ENCODE measurements around the gene FAR2.
"Not testable (repeated sequence)": the region's sequence is repeated elsewhere in the genome, so short reads cannot be mapped to it uniquely, and the experiment has no call there.

The FAR2 gene

GRCh38 chr12:29152981-29153630, 4.0 kb downstream of the FAR2 start:
- no peak for DNase-seq (ENCODE audit: low read depth, low spot score)

- no peak for DNase-seq (ENCODE audit: low read depth, low spot score)
These were observed 6.0 kb downstream of the FAR2 start for GRCh38 chr12:29155079-29155478.

GRCh38 chr12:29157486-29157946, 8.4 kb downstream of the FAR2 start:
- DNase-seq (ENCODE audit: low read depth, low spot score): no peak

- no peak for DNase-seq (ENCODE audit: low read depth, low spot score)
These were observed 9.2 kb downstream of the FAR2 start for GRCh38 chr12:29158115-29158763.

- no peak for DNase-seq (ENCODE audit: low read depth, low spot score)
These were observed 10.6 kb downstream of the FAR2 start for GRCh38 chr12:29159661-29160060.

GRCh38 chr12:29160230-29160629, 11.2 kb downstream of the FAR2 start:
- DNase-seq (ENCODE audit: low read depth, low spot score): no peak

- DNase-seq (ENCODE audit: low read depth, low spot score): no peak
These were observed 14.1 kb downstream of the FAR2 start for GRCh38 chr12:29163146-29163545.

DNA sequence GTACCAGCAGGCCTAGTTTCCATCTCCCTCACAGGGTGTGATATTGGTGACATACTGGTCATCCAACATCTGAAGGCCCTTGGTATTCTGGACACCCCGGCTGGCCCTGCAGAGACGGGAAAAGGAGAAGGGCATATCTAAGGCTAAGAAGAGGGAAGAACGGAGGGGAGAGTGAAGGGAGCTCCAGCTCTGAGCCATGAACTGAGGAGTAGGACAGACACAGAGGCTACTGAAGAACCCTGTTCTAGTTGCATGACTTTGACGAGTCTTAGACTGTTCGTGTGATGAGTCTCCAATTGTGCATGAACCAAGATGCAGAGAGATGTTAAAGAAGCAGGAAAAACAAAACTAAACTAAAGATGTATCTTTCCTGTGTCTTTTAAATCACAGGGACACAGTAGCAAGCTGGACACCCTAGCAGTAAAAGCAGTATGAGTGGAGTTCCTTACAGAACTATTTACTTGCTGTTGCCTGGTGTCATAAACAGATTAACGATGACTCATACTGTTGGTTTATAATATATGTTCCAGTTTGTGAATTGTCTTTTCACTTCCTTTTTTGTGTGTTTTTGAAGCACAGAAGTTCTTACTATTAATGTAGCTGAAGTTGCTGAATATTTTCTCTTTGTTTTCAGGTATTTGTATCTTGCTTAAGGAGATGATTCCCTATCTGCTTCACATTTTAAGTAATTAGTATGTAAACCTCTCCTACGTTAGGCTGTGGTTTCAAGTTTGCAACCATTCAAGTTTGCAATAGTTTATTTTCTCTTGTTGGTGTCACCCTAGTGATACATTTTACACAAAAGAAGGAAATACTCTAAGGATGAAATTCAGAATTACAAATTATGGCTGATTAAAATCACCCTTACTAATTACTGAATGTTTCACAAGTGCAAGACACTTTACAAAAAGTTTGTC, 15.7 kb downstream of the FAR2 start:
- DNase-seq (ENCODE audit: low read depth, low spot score): no peak

- DNase-seq (ENCODE audit: low read depth, low spot score): no peak
These were observed 18.4 kb downstream of the FAR2 start for GRCh38 chr12:29167445-29167844.

DNA sequence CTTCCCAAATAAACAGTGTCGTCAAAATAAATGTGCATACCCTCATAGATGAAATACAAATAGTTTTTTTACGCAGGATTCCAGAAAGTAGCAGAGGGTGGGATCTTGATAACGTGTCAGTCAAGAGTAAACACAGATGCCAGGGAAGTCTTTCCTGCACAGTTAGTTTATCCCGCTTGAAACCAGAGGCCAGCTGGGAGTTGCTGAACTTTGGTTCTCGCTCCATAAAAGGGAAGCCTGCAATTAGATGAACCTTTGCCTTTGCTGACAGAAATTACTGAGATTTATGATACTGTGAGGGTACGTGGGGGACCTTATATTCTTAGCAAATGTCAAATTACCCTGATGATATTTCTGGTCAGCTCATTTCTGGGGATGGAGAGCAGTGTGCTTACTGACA, 18.9 kb downstream of the FAR2 start:
- DNase-seq (ENCODE audit: low read depth, low spot score): no peak

GRCh38 chr12:29169978-29170377, 20.9 kb downstream of the FAR2 start:
- not testable (repeated sequence) for DNase-seq (ENCODE audit: low read depth, low spot score)

DNA sequence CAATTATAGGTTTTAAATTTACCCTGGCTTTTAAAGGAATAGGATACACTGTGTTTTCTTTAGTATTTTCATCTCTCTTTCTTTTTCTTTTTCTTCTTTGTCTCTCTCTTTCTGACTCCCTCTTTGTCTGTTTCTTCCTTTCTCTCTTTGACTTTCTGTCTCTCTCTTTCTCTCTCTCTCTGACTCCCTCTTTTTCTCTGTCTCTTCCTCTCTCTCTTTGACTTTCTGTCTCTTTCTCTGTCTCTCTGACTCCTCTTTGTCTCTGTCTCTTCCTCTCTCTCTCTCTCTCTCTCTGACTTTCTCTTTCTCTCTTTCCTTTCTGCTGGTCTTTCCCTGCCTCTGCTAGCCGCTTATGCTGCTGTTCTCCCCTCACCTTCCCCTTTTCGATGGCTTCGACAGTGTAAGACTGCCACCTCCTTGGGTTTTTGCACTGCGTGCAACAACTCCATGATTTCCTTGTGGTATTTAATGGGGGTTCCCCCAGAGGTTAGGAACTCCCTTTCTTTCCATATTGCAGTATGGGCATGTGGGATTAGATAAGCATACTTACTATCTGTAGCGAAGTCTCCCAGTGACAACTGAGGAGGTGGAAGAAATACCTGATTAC, 21.5 kb downstream of the FAR2 start:
- DNase-seq (ENCODE audit: low read depth, low spot score): not testable (repeated sequence)

GRCh38 chr12:29171421-29172258, 22.6 kb downstream of the FAR2 start:
- DNase-seq (ENCODE audit: low read depth, low spot score): no peak

DNA sequence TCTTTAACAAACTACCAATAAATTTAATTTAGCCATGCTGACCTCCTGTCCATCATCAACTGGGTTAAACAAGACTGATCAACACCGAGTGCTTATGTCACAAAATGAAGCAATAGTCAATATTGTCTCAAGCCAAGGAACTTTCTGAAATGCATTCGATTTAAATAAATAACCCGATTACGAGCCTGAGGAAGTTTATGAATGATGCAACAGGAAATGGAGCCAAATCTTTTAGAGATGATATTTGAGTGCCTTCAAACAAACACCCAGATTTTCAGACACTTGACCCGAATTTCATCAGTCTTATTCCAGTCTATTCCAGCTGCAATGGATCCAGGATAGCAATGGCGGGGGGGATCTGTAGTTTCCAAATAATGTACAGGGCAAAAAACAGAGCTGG, 27.9 kb downstream of the FAR2 start:
- DNase-seq (ENCODE audit: low read depth, low spot score): no peak

DNA sequence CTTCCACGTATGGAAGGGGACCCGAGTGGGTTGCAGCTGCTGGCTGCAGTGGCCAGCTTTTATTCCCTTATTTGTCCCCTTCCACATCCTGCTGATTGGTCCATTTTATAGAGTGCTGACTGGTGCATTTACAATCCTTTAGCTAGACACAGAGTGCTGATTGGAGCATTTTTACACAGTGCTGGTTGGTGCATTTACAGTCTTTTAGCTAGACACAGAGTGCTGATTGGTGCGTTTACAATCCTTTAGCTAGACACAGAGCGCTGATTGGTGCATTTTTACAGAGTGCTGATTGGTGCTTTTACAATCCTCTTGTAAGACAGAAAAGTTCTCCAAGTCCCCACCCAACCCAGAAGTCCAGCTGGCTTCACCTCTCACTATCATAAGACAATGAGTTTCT, 33.2 kb downstream of the FAR2 start:
- DNase-seq (ENCODE audit: low read depth, low spot score): not testable (repeated sequence)

- DNase-seq (ENCODE audit: low read depth, low spot score): no peak
These were observed 38.7 kb downstream of the FAR2 start for GRCh38 chr12:29187756-29188155.

GRCh38 chr12:29191267-29191850, 42.3 kb downstream of the FAR2 start:
- no peak for DNase-seq (ENCODE audit: low read depth, low spot score)

DNA sequence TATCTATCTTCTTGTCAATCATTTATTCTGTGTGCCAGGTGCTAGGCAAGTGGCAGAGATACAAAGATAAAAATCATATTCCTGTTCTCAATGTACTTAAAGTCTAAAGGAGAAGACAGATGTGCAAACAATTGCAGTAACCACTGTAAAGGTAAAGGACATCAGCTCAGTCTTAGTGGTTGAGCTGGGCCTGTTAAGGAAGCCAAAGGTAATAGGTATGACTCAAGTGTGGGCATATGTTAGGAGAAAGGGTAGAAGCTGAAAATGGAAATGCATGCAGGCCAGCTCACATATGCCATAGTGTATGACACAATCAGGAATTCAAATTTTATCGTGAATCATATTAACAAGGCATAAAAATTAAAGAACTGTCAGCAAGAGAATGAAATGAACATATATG, 49.8 kb downstream of the FAR2 start:
- no peak for DNase-seq (ENCODE audit: low read depth, low spot score)

- DNase-seq (ENCODE audit: low read depth, low spot score): no peak
These were observed 51.5 kb downstream of the FAR2 start for GRCh38 chr12:29200586-29200985.

DNA sequence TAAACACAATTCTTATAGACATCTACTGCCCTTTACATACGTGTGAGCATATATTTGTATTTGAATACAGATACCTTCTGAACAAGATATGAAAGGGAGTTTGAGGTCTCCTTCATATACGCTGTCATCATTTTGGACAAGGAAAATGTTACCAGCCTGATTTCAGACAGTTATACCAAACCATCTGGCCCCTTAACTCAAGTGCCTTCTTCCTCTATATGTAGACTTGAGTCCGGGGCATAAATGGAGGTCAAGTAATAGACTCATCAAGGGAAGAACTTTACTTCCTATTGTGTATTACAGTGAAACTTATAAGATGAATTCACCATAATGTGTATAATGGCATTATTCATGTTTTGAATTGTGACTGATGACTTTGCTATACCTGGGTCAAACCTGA, 52.2 kb downstream of the FAR2 start:
- no peak for DNase-seq (ENCODE audit: low read depth, low spot score)

- DNase-seq (ENCODE audit: low read depth, low spot score): no peak
These were observed 52.7 kb downstream of the FAR2 start for GRCh38 chr12:29201746-29202145.
